Parathyroid adenoma (tissue), 2 donors: ENCODE measurements around the gene SENP1.
"Not testable (repeated sequence)": the region's sequence is repeated elsewhere in the genome, so short reads cannot be mapped to it uniquely, and the experiment has no call there.

Source experiments
- H2AFZ ChIP-seq: fragments of 300-600 bp; sonication (generic); one replicate; pipeline ENCODE4 v1.7.0; 2017; ENCODE audit warnings: antibody characterized with exemption, mild to moderate bottlenecking
- H3K27ac ChIP-seq: fragments of 300-600 bp; sonication (generic); one replicate; pipeline ENCODE4 v1.7.0; 2017
- H3K27me3 ChIP-seq: fragments of 300-600 bp; sonication (generic); one replicate; pipeline ENCODE4 v1.7.0; 2017; ENCODE audit warnings: low read length; ENCODE audit not compliant: control insufficient read depth, insufficient read depth
- H3K36me3 ChIP-seq: fragments of 300-600 bp; sonication (generic); one replicate; pipeline ENCODE4 v1.7.0; 2017; ENCODE audit warnings: low read length; ENCODE audit not compliant: control insufficient read depth, insufficient read depth
- H3K4me1 ChIP-seq: fragments of 300-600 bp; sonication (generic); one replicate; pipeline ENCODE4 v1.7.0; 2017; ENCODE audit warnings: control low read depth
- H3K4me2 ChIP-seq: fragments of 300-600 bp; sonication (generic); one replicate; pipeline ENCODE4 v1.7.0; 2017; ENCODE audit warnings: low read length
- H3K4me3 ChIP-seq: fragments of 300-600 bp; sonication (generic); one replicate; pipeline ENCODE4 v1.7.0; 2017; ENCODE audit warnings: low read depth, low read length
- H3K79me2 ChIP-seq: fragments of 300-600 bp; sonication (generic); one replicate; pipeline ENCODE4 v1.7.0; 2017; ENCODE audit warnings: control low read depth
- H3K9ac ChIP-seq: fragments of 300-600 bp; sonication (generic); one replicate; pipeline ENCODE4 v1.7.0; 2017; ENCODE audit warnings: mild to moderate bottlenecking
- H3K9me3 ChIP-seq: fragments of 300-600 bp; sonication (generic); one replicate; pipeline ENCODE4 v1.7.0; 2017; ENCODE audit warnings: low read length; ENCODE audit not compliant: control insufficient read depth
- TF ChIP-seq, protein P1 (sequence below): fragments of 300-600 bp; sonication (generic); IDR thresholded peaks from one replicate; pipeline ENCODE4 v1.7.0; 2017; ENCODE audit warnings: antibody characterized with exemption, mild to moderate bottlenecking
- donor health status: primary hyperparathyroidism.

Gene SENP1

DNA sequence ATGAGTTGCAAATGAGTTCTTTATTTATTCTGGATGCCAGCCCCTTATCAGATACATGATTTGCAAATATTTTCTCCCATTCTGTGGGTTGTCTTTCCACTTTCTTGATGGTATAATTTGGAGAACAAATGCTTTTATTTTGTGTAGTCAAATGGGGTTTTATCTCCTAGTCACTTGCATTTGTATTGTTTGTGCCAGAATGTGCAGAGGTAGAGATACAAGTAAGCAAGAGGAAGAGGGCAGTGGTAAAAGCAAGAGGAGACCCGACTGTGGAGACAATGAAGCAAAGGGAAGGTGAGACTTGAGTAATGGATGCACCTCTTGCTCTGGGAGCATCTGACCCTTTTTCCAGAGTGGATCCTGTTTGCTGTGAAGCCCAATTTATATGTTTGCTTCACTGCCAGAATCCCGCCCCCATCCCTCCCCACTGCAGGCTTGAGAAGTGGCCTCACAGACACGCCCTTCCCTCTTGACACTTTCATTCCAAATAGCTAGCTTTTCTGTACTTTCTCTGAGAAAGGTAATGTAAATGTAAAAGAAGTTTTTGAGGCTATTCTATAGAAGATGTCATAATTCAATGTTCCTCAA, 12.5 kb upstream of the SENP1 start:
- H3K9ac ChIP-seq: no peak overlapping the region
- peak overlapping the region; percentile 48 for H3K27ac ChIP-seq

DNA sequence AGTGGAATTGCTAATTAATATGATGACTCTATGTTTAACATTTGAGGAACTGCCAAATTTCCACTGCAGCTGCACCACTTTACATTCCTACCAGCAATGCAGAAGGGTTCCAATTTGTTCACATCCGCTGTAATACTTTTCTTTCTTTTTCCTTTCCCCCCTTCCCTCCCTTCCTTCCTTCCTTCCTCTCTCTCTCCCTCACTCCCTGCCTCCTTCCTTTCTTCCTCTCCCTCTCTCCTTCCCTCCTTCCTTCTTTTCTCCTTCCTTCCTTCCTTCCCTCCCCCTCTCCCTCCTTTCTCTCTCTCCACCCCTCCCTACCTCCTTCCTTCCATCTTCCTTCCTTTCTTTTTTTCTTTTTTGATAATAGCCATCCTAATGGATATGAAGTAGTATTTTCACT, 10.1 kb upstream of the SENP1 start:
- H2AFZ ChIP-seq: no peak overlapping the region
- H3K36me3 ChIP-seq: no peaks in the 10 kb centered on the region
- no peaks in the 10 kb centered on the region for H3K9me3 ChIP-seq
- H3K27me3 ChIP-seq: no peaks in the 10 kb centered on the region
- H3K4me3 ChIP-seq: no peak overlapping the region
- TF ChIP-seq, protein P1, sequence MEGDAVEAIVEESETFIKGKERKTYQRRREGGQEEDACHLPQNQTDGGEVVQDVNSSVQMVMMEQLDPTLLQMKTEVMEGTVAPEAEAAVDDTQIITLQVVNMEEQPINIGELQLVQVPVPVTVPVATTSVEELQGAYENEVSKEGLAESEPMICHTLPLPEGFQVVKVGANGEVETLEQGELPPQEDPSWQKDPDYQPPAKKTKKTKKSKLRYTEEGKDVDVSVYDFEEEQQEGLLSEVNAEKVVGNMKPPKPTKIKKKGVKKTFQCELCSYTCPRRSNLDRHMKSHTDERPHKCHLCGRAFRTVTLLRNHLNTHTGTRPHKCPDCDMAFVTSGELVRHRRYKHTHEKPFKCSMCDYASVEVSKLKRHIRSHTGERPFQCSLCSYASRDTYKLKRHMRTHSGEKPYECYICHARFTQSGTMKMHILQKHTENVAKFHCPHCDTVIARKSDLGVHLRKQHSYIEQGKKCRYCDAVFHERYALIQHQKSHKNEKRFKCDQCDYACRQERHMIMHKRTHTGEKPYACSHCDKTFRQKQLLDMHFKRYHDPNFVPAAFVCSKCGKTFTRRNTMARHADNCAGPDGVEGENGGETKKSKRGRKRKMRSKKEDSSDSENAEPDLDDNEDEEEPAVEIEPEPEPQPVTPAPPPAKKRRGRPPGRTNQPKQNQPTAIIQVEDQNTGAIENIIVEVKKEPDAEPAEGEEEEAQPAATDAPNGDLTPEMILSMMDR: no peak
- H3K79me2 ChIP-seq: peaks cover 5% of the 10 kb centered on the region
- no peak overlapping the region for H3K9ac ChIP-seq
- no peak overlapping the region for H3K4me2 ChIP-seq
- H3K4me1 ChIP-seq: peaks cover 5% of the 10 kb centered on the region
- H3K27ac ChIP-seq: no peak overlapping the region

More for the DNA sequence above, 12.5 kb upstream of the SENP1 start:
- Histone ChIP-seq H3K36me3 (no peaks in the 10 kb centered on the region), H3K9me3 (no peaks in the 10 kb centered on the region), H2AFZ (peak overlapping the region; percentile 92), H3K4me1 (peaks cover 5% of the 10 kb centered on the region), H3K79me2 (peaks cover 5% of the 10 kb centered on the region), H3K4me3 (peak overlapping the region; percentile 96), H3K27me3 (no peaks in the 10 kb centered on the region), H3K4me2 (peak overlapping the region; percentile 74)
- TF ChIP-seq, protein P1: no peak

GRCh38 chr12:48111312-48111693, 5.4 kb upstream of the SENP1 start:
- not testable (repeated sequence) for H3K9me3 ChIP-seq, H3K4me2 ChIP-seq, H3K4me1 ChIP-seq, H3K4me3 ChIP-seq, H2AFZ ChIP-seq, H3K9ac ChIP-seq, H3K27me3 ChIP-seq, H3K27ac ChIP-seq, H3K36me3 ChIP-seq, H3K79me2 ChIP-seq

DNA sequence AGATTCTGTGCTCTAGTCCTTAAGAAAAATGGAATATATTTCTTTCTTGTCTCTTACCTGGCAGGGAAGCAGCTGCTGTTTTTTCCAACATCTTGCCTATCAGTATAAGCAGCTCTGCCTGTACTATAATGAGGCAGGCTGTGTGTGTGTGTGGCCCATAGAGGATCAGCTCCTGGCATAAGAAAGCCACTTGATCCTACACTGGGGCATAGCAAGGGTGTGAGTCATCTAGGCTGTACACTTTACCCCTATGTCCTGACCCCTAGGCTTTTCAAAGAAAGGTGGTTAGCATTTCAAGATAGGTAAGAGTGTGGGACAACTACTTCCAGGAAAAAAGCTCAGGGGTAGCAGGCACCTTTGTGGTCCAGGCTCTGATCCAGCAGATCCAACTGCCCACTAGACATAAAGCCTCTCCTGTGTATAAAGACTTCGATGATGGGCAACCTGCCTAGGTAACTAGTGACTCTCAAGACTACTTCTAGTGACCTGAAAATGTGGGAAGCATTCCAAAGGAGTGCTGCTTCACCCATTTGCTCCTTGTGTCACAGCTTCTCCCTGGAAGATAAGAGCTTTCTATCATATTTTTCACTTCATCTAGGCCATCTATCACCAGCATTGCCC, 4.9 kb upstream of the SENP1 start:
- Histone ChIP-seq H3K79me2 (peaks cover 8% of the 10 kb centered on the region), H3K36me3 (no peaks in the 10 kb centered on the region), H2AFZ (no peak overlapping the region), H3K9me3 (no peaks in the 10 kb centered on the region), H3K27me3 (no peaks in the 10 kb centered on the region), H3K4me2 (no peak overlapping the region), H3K4me3 (no peak overlapping the region), H3K9ac (no peak overlapping the region), H3K4me1 (peaks cover 6% of the 10 kb centered on the region), H3K27ac (no peak overlapping the region)
- TF ChIP-seq, protein P1: no peak

- Histone ChIP-seq H3K27ac (no peak overlapping the region), H3K4me3 (no peak overlapping the region), H3K9me3 (no peaks in the 10 kb centered on the region), H3K27me3 (no peaks in the 10 kb centered on the region), H3K4me1 (peaks cover 11% of the 10 kb centered on the region), H3K4me2 (no peak overlapping the region), H3K79me2 (peaks cover 12% of the 10 kb centered on the region), H3K9ac (no peak overlapping the region), H3K36me3 (no peaks in the 10 kb centered on the region), H2AFZ (no peak overlapping the region)
- TF ChIP-seq, protein P1: no peak
Measured at GRCh38 chr12:48109424-48109823, 3.5 kb upstream of the SENP1 start.
